ENCODE results near the gene GASK1A.

Gene GASK1A

DNA sequence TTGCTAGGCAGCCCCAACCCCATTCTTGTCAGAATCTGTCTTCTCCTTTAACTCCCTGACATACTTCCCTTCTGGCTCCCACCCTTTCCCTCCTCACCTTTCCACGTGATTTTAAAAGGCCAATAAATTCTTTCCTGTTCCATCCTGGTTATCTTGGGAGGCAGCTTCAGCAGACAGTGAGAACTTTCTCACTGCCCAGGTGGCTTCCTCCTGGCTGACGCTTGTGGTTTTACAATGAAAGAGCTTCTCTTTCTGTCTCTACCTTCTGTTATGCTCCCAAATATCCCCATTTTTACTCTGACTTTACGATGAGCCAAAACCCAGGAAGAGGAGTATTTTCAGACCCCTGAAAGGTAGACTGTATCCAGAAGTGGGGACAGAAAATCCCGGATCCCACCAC, 42.1 kb downstream of the GASK1A start:
- H2AFZ ChIP-seq (ENCODE audit: low read depth, low read length, severe bottlenecking): no peak overlapping the region
- no peaks in the 10 kb centered on the region for H4K20me1 ChIP-seq (ENCODE audit: low read depth, low read length)
- H3K9ac ChIP-seq (ENCODE audit: low read length): no peak overlapping the region
- TF ChIP-seq EZH2phosphoT487 (conservative IDR thresholded peaks at IDR 0.05; ENCODE audit: low read length): no peak
- no peaks in the 10 kb centered on the region for H3K36me3 ChIP-seq (ENCODE audit: low read length)
- H3K9me2 ChIP-seq (replicated peaks; ENCODE audit: insufficient read depth, low read length): no peaks in the 10 kb centered on the region
- no peak overlapping the region for H3K4me2 ChIP-seq (ENCODE audit: low read depth, low read length, poor library complexity, severe bottlenecking)
- H3K4me3 ChIP-seq (ENCODE audit: insufficient read depth, low read length, poor library complexity, severe bottlenecking): no peak overlapping the region
- H3K27ac ChIP-seq (ENCODE audit: low read depth, low read length): no peak overlapping the region
- no peaks in the 10 kb centered on the region for H3K27me3 ChIP-seq (ENCODE audit: low read length)
- peaks cover 9% of the 10 kb centered on the region; the same call in 1 of the 2 replicates for H3K9me3 ChIP-seq (ENCODE audit: insufficient read depth, low read length)
- no peaks in the 10 kb centered on the region for H3K79me2 ChIP-seq (ENCODE audit: insufficient read depth, low read length)
- no peaks in the 10 kb centered on the region for H3F3A ChIP-seq (ENCODE audit: insufficient read depth)

DNA sequence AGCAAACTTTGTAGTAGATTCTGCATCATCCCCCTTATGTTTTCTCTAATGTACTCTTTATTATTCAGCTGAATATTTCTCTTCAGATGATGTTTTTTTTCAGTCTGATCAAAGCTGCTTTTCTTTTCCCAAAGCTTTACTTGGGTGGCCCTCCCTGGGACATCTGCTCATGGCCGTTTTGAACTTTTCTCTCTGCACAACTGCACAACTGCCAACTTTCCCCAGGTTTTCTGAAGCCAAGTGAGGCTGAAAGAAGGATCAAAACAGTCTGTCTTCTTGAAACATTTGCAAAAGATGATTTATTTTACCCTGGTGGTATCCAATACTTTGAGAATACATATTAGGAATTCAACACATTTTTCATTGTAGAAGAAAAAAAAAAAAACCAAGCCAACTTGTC, 43.0 kb downstream of the GASK1A start:
- Histone ChIP-seq H3K27me3 (ENCODE audit: low read length) (no peaks in the 10 kb centered on the region), H3K9me3 (ENCODE audit: insufficient read depth, low read length) (no peaks in the 10 kb centered on the region), H3F3A (ENCODE audit: insufficient read depth) (no peaks in the 10 kb centered on the region), H3K4me3 (ENCODE audit: insufficient read depth, low read length, poor library complexity, severe bottlenecking) (no peak overlapping the region), H4K20me1 (ENCODE audit: low read depth, low read length) (no peaks in the 10 kb centered on the region), H3K36me3 (ENCODE audit: low read length) (no peaks in the 10 kb centered on the region), H3K9ac (ENCODE audit: low read length) (no peak overlapping the region), H3K4me2 (ENCODE audit: low read depth, low read length, poor library complexity, severe bottlenecking) (no peak overlapping the region), H3K27ac (ENCODE audit: low read depth, low read length) (no peak overlapping the region), H2AFZ (ENCODE audit: low read depth, low read length, severe bottlenecking) (no peak overlapping the region), H3K79me2 (ENCODE audit: insufficient read depth, low read length) (no peaks in the 10 kb centered on the region), H3K9me2 (replicated peaks; ENCODE audit: insufficient read depth, low read length) (no peaks in the 10 kb centered on the region)
- no peak for TF ChIP-seq EZH2phosphoT487 (conservative IDR thresholded peaks at IDR 0.05; ENCODE audit: low read length)
- TF ChIP-seq, protein P1, sequence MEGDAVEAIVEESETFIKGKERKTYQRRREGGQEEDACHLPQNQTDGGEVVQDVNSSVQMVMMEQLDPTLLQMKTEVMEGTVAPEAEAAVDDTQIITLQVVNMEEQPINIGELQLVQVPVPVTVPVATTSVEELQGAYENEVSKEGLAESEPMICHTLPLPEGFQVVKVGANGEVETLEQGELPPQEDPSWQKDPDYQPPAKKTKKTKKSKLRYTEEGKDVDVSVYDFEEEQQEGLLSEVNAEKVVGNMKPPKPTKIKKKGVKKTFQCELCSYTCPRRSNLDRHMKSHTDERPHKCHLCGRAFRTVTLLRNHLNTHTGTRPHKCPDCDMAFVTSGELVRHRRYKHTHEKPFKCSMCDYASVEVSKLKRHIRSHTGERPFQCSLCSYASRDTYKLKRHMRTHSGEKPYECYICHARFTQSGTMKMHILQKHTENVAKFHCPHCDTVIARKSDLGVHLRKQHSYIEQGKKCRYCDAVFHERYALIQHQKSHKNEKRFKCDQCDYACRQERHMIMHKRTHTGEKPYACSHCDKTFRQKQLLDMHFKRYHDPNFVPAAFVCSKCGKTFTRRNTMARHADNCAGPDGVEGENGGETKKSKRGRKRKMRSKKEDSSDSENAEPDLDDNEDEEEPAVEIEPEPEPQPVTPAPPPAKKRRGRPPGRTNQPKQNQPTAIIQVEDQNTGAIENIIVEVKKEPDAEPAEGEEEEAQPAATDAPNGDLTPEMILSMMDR (IDR thresholded peaks at IDR 0.05; ENCODE audit: insufficient read depth, low read length, poor library complexity, severe bottlenecking): no peak

DNA sequence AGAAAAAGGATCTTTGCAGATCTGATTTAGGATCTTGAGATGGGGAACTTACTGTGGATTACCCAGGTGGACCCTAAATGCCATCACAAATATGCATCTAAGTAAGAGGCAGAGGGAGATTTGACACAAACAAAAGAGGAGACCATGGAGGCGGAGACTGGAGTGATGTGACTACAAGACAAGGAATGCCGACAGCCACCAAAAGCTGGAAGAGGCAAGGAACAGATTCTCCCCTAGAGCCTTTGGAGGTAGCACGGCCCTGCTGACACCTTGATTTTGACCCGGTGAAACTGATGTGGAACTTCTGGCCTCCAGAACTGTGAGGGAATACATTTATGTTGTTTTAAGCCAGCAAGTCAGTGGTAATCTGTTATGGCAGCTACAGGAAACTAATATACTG, 44.0 kb downstream of the GASK1A start:
- Histone ChIP-seq H2AFZ (ENCODE audit: low read depth, low read length, severe bottlenecking) (no peak overlapping the region), H3K27me3 (ENCODE audit: low read length) (no peaks in the 10 kb centered on the region), H4K20me1 (ENCODE audit: low read depth, low read length) (no peaks in the 10 kb centered on the region), H3K9me3 (ENCODE audit: insufficient read depth, low read length) (no peaks in the 10 kb centered on the region), H3K9me2 (replicated peaks; ENCODE audit: insufficient read depth, low read length) (no peaks in the 10 kb centered on the region), H3K9ac (ENCODE audit: low read length) (no peak overlapping the region), H3K79me2 (ENCODE audit: insufficient read depth, low read length) (no peaks in the 10 kb centered on the region), H3F3A (ENCODE audit: insufficient read depth) (no peaks in the 10 kb centered on the region), H3K4me3 (ENCODE audit: insufficient read depth, low read length, poor library complexity, severe bottlenecking) (no peak overlapping the region), H3K4me2 (ENCODE audit: low read depth, low read length, poor library complexity, severe bottlenecking) (no peak overlapping the region), H3K36me3 (ENCODE audit: low read length) (no peaks in the 10 kb centered on the region), H3K27ac (ENCODE audit: low read depth, low read length) (no peak overlapping the region)
- TF ChIP-seq, protein P1 (IDR thresholded peaks at IDR 0.05; ENCODE audit: insufficient read depth, low read length, poor library complexity, severe bottlenecking): no peak

DNA sequence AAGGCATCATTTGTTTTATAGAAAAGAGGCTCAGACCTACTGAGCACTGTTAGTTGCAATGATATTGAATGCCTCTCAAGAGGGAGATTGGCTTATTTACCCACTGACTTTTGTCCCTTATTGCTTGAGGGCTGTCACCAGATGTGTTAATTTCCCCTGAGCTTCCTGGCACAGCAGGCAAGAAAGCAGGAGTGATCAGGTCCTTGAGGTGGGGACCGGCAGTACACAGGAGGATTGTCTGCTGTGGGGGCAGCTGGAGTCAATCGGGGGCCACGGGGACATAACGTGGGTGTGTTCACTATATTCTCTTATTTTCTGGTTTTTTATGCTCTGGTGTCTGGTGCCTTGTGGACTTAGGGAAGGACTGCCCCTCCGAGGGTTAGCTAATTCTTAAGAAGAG, 44.6 kb downstream of the GASK1A start:
- Histone ChIP-seq H3K9ac (ENCODE audit: low read length) (no peak overlapping the region), H2AFZ (ENCODE audit: low read depth, low read length, severe bottlenecking) (no peak overlapping the region), H3K9me2 (replicated peaks; ENCODE audit: insufficient read depth, low read length) (no peaks in the 10 kb centered on the region), H3K79me2 (ENCODE audit: insufficient read depth, low read length) (no peaks in the 10 kb centered on the region), H3K36me3 (ENCODE audit: low read length) (no peaks in the 10 kb centered on the region), H3K4me3 (ENCODE audit: insufficient read depth, low read length, poor library complexity, severe bottlenecking) (no peak overlapping the region), H3K27ac (ENCODE audit: low read depth, low read length) (no peak overlapping the region), H3K9me3 (ENCODE audit: insufficient read depth, low read length) (no peaks in the 10 kb centered on the region), H3F3A (ENCODE audit: insufficient read depth) (no peaks in the 10 kb centered on the region), H3K4me2 (ENCODE audit: low read depth, low read length, poor library complexity, severe bottlenecking) (no peak overlapping the region), H4K20me1 (ENCODE audit: low read depth, low read length) (no peaks in the 10 kb centered on the region), H3K27me3 (ENCODE audit: low read length) (no peaks in the 10 kb centered on the region)
- TF ChIP-seq, protein P1 (IDR thresholded peaks at IDR 0.05; ENCODE audit: insufficient read depth, low read length, poor library complexity, severe bottlenecking): no peak
- no peak for TF ChIP-seq EZH2phosphoT487 (conservative IDR thresholded peaks at IDR 0.05; ENCODE audit: low read length)

Data from SU-DHL-6 (cell line).